ENCODE measurements around the gene ANGPTL3.

ANGPTL3 gene

GRCh38 chr1:62588000-62588399 lies 9.3 kb upstream of the ANGPTL3 start:
- ChIA-PET POLR2A (no interaction called here), CTCF (no interaction called here)
- no peak for DNase-seq (ENCODE audit: extremely low spot score)
- TF ChIP-seq CTCF (IDR thresholded peaks at IDR 0.05; ENCODE audit: control extremely low read depth, extremely low read depth, low read depth, missing control alignments): no peak

GRCh38 chr1:62589321-62589720 lies 8.0 kb upstream of the ANGPTL3 start:
- ChIA-PET POLR2A (no interaction called here), CTCF (no interaction called here)
- no peak for TF ChIP-seq CTCF (IDR thresholded peaks at IDR 0.05; ENCODE audit: control extremely low read depth, extremely low read depth, low read depth, missing control alignments)
- no peak for DNase-seq (ENCODE audit: extremely low spot score)

GRCh38 chr1:62590255-62590969 lies 6.9 kb upstream of the ANGPTL3 start:
- CTCF ChIA-PET: no interaction called here
- no peak for DNase-seq (ENCODE audit: extremely low spot score)
- POLR2A ChIA-PET: no interaction called here
- no peak for TF ChIP-seq CTCF (IDR thresholded peaks at IDR 0.05; ENCODE audit: control extremely low read depth, extremely low read depth, low read depth, missing control alignments)

- POLR2A ChIA-PET: no interaction called here
- CTCF ChIA-PET: no interaction called here
- TF ChIP-seq CTCF (IDR thresholded peaks at IDR 0.05; ENCODE audit: control extremely low read depth, extremely low read depth, low read depth, missing control alignments): no peak
- DNase-seq (ENCODE audit: extremely low spot score): no peak
Measured at GRCh38 chr1:62590970-62591368, 6.4 kb upstream of the ANGPTL3 start.

- ChIA-PET POLR2A (no interaction called here), CTCF (interaction anchor here (1.0 kb wide), 1 partner anchor 114 kb away, joined by 3 read pairs; no protein-coding TSS in a partner anchor)
- DNase-seq (ENCODE audit: extremely low spot score): no peak
- no peak for TF ChIP-seq CTCF (IDR thresholded peaks at IDR 0.05; ENCODE audit: control extremely low read depth, extremely low read depth, low read depth, missing control alignments)
Measured at GRCh38 chr1:62593825-62594394, 3.4 kb upstream of the ANGPTL3 start.

GRCh38 chr1:62595647-62596046 lies 1.7 kb upstream of the ANGPTL3 start:
- ChIA-PET POLR2A (no interaction called here), CTCF (interaction anchor here (1.5 kb wide), 1 partner anchor 15 kb away, joined by 4 read pairs; no protein-coding TSS in a partner anchor)
- no peak for TF ChIP-seq CTCF (IDR thresholded peaks at IDR 0.05; ENCODE audit: control extremely low read depth, extremely low read depth, low read depth, missing control alignments)
- no peak for DNase-seq (ENCODE audit: extremely low spot score)
